GM13976 (cell line): Measurements from ENCODE around the gene RYR1.

Source experiments
- DNase-seq: peaks from one replicate; pipeline ENCODE4 v3.0.0; 2012; ENCODE audit warnings: low spot score
- in situ Hi-C: fragments of 300-500 bp; cut with MboI; formaldehyde crosslinking; loops from one replicate; pipeline ENCODE4 v1.12.0; 2022; ENCODE audit warnings: low sequenced_read_pairs, mixed read lengths, inconsistent platforms; ENCODE audit not compliant: unreplicated experiment
- TF ChIP-seq, protein P1 (sequence below): IDR thresholded peaks from 2 replicates; pipeline ENCODE4 v1.5.1; 2012; ENCODE audit warnings: borderline replicate concordance, mild to moderate bottlenecking; ENCODE audit not compliant: insufficient read depth; ENCODE audit errors: extremely low read depth, missing control alignments, control extremely low read depth

RYR1 gene

DNA sequence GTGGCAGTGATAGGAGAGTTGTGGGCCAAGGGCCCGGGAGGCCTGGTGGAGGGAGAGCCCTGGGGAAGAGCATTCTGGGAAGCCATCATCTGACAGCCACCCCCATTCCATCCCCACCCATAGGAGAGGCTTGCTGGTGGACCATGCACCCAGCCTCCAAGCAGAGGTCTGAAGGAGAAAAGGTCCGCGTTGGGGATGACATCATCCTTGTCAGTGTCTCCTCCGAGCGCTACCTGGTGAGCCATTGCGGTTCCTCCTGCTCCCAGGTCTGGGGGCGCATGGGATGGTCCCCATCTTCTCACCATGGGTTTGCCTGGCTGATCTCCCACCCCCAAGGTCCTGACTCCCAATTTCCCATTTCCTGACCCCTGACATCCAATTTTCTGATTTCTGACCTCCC is 10.5 kb downstream of the RYR1 start:
- TF ChIP-seq, protein P1, sequence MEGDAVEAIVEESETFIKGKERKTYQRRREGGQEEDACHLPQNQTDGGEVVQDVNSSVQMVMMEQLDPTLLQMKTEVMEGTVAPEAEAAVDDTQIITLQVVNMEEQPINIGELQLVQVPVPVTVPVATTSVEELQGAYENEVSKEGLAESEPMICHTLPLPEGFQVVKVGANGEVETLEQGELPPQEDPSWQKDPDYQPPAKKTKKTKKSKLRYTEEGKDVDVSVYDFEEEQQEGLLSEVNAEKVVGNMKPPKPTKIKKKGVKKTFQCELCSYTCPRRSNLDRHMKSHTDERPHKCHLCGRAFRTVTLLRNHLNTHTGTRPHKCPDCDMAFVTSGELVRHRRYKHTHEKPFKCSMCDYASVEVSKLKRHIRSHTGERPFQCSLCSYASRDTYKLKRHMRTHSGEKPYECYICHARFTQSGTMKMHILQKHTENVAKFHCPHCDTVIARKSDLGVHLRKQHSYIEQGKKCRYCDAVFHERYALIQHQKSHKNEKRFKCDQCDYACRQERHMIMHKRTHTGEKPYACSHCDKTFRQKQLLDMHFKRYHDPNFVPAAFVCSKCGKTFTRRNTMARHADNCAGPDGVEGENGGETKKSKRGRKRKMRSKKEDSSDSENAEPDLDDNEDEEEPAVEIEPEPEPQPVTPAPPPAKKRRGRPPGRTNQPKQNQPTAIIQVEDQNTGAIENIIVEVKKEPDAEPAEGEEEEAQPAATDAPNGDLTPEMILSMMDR, result no peak
- in situ Hi-C loops, result no loop called here

DNA sequence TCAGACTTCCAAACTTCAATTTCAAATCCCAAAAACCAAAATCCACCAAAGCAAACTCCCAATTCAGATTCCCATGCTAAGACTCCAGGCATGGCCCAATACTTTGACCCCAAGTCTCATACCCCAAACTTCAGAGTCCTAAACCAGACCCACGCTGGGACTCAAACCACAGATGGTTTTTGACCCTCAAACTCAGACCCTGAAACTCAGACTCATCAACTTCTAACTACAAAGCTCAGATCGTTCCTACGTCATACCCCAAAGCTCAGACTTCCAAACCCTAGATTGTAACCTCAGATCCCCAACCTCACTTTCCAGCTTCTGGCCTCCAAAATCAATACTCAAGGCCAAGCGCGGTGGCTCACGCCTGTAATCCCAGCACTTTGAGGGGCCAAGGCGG is 11.9 kb downstream of the RYR1 start:
- no peak for DNase-seq
- TF ChIP-seq, protein P1, result no peak
- in situ Hi-C loops, result no loop called here

More for the DNA sequence above, 10.5 kb downstream of the RYR1 start:
- no peak for DNase-seq

DNA sequence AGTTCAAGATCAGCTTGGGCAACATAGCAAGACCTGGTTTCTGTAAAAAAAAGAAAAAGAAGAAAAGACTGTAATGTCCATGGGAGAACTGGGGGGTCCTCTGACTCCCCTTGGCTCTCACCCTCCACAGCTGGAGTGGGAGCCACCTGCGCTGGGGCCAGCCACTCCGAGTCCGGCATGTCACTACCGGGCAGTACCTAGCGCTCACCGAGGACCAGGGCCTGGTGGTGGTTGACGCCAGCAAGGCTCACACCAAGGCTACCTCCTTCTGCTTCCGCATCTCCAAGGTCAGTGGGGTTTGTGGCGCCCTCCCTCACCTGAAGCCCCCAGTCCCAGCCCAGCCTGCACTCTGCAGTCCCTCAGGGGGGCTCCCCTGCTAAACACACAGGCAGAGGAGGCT is 14.7 kb downstream of the RYR1 start:
- TF ChIP-seq, protein P1, result no peak
- in situ Hi-C loops, result no loop called here
- no peak for DNase-seq

DNA sequence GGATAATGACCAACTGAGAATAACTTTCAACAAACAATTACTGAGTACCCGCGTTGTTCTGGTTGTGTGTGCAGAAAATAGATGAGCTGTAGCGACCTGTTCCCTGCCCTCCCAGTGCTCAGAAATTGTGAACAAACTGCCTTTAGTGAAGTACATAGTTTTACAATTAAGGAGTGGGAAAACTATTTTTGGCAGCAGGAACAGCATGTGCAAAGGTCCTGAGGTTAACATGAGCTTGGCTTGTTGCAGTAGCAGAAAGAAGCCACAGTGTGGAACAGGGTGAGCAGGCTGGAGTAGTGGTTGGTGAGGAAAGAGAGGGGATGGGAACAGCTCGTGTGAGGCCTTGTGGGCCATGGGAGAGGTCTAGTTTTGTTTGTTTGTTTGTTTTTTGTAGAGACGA is 16.0 kb downstream of the RYR1 start:
- no peak for DNase-seq
- TF ChIP-seq, protein P1, result no peak
- in situ Hi-C loops, result no loop called here

DNA sequence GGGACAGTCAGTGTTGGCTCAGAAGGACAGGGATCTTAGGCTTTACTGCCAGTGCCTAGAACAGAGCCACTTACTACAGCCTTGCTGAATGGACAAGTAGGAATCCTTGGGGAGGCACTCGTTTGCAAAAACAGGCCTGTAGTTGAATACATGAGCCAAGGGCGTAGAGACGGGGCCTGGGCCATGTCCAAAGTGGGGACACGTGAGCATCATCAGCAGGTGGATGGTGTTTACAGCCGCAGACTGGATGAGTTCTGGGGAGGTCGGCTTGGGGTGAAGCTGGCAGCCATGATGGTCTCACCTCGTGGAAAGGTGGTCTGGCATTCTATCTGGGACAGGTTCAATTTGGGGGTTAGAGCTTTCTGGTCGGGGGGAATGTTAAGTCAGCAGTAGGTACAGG is 17.5 kb downstream of the RYR1 start:
- in situ Hi-C loops, result no loop called here
- no peak for DNase-seq
- TF ChIP-seq, protein P1, result no peak

DNA sequence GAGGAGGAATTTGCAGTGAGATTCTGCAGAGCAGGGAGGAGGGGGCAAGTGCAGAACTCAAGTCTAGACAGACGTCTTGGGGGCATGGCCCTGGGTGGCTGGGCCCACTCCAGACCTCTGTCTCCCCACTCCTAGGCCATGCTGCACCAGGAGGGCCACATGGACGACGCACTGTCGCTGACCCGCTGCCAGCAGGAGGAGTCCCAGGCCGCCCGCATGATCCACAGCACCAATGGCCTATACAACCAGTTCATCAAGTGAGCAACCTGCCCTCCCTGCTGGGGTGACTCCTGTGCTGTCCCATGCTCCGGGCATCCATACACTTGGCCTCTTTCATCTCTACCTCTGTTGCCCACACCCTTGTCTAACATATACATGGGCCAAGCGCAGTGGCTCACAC is 18.1 kb downstream of the RYR1 start:
- TF ChIP-seq, protein P1, result no peak
- DNase-seq, result no peak
- in situ Hi-C loops, result no loop called here
